ENCODE measurements around the gene MTURN.
"Not testable (repeated sequence)": the region's sequence is repeated elsewhere in the genome, so short reads cannot be mapped to it uniquely, and the experiment has no call there.

Gene MTURN

DNA sequence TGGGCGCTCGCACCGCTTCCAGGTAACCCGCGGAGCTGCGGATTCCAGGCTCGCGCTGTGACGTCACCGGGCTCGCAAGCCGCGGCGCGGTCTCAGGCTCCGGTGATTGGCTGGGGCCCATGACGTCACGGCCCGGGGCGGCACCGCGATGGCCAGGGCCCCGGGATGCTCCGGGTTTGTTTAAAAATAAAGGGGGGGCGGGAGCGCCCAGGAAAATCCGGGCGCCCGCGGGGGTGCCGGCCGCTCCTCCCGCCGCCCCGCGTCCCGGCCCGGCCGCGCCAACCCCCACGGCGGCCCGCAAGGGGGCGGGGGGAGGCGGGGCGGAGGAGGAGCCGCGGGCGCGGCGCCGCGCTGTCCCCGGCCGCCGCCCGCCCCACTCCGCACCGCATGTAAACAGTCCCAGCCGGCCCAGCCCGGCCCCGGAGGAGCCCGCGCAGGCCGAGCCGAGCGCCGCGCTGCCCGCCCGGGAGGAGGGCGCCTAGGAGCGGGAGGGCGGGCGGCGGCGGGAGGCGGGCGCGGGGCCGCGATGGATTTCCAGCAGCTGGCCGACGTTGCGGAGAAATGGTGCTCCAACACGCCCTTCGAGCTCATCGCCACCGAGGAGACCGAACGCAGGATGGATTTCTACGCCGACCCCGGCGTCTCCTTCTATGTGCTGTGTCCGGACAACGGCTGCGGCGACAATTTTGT lies at the start of gene MTURN:
Gene MTURN (plus strand): TSS at position 376 of the 690 bp plus-strand sequence. CDS start 151 bp downstream, at position 527.
- DNase-seq (ENCODE audit: low read depth) = peak; percentile 75

DNA sequence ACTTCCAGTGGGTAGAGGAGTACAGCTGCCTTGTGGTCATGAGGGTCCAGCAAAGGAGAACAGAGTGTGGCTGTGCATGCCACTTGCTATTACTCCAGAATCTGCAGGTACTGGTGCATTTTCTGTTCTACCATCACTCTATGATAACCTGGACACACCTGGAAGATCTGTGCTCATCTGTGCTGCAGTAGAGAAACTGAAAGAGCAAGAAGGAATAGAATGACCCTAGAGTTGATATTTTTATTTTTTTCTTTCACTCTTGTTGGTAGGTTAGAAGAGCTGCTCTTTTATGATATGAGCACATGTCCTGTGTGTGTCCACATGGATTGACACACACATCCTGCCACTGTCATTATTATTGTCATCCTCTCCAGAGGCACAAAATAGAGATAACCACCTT lies 48.3 kb upstream of the MTURN start:
- no peak for DNase-seq (ENCODE audit: low read depth)

DNA sequence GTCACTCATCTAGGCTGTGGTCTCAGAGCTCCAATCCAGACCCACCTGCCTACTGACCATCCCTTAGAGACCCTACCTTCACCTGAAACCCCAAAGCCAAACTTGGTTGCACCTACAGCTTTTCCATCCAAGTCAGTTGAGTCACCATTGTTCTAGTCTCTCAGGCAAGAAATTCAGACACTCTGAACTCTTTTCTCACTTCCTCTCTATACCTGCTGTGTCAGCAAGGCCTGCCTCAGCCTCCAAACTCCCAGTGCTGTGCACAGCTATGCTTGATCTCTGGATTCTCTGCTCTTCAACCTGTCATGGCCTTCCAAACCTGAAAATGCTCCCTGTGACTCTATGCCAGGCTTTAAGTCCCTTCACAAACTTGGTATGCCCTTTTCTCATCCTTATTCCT lies 47.4 kb upstream of the MTURN start:
- DNase-seq (ENCODE audit: low read depth) = no peak

DNA sequence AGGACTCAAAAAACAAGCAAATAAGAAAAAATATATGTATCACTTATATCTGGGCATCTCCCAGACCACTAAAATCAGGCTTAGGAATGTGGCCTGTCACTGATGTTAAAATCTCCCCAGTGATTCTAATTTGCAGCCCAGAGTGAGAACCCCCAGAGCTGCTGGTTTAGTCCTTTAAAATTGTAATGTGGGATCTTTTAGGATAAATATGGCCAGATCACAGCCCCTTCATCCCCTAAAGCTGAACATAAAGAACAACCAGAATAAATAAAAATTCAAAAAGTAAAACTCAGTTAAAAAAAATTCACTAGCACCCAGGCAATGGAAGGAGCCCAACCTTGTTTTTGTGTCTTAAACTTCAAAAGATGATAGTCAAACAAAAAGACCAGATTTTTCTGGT lies 46.4 kb upstream of the MTURN start:
- DNase-seq (ENCODE audit: low read depth) = no peak

DNA sequence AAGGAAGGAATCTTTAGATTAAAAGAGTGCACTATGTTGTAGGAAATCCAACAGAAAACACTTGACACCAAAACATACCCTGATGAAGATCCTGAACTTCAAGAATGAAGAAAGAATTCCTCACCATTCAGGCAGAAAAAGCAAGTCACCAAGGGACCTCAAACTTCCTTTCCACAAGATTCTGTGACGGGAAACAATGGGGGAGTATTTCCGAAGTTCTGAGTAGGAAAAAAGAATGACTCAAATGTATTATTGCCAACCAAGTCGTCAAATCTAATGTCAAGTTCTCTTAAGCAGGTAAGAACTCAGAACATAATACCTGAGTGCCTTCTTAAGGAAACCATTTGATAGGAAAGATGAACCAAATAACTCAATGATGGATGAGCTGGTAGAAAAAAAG lies 44.7 kb upstream of the MTURN start:
- DNase-seq (ENCODE audit: low read depth) = no peak

DNA sequence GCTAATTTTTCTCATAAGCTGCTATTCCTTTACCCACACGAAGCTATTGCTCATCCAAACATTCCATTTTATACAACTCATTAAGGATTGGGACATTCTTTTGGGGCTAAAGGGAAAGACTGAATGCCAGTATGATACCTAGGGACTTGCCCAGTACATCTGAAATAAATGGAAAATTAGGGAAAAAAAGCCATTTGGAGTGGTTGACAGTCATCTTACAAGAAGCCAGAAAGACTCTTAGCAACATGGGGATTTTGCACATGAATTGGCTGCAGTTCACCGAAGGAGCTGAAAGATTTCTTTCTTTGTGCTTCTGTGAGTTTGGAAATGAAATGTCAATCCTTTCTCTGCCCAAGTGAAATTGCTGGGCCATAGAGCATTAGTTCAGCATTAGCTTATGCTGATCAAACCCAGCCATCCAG lies 43.3 kb upstream of the MTURN start:
- no peak for DNase-seq (ENCODE audit: low read depth)

DNA sequence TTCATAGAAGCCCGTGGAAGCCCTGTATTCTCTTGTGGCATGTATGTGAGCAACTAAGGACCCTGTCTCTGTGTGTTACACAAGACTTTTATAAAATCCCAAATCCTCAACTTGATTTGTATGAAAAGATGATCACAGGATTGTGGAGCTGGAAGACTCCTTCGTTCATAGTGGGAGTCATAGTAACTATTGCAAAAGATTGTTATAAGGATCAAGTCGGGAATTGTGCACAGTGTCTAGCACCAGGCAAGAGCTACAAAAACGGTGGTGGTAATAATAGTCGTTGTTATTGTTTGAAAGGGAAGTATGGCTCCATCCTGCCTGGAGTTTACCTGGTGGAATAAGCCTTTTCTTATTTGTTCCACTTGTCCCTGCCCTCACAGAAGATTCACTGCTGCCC lies 42.8 kb upstream of the MTURN start:
- DNase-seq (ENCODE audit: low read depth) = no peak

DNA sequence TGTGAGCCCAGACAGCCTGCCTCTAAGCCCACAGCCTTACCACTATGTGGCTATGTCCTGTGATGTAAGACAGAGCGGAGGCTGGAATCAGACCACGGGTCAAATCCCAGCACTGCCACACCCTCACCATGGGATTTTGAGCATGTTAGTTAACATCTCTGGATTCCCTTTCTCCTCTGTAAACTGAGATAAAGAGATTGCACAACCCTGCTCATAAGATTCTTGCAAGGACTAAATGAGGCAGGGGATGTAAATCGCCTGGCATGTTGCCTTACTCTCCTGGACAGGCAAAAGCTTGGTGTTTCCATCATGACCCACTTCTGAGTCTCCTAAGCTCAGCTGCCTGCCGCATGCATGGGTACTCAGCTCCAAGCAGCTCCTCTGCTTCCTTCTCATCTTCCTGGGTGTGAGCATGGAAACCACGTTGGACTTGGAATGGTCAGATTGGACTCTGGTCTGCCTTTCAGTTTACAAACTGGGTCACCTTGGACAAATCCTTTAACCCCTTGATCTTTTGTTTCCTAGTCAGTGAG lies 41.3 kb upstream of the MTURN start:
- DNase-seq (ENCODE audit: low read depth) = no peak

DNA sequence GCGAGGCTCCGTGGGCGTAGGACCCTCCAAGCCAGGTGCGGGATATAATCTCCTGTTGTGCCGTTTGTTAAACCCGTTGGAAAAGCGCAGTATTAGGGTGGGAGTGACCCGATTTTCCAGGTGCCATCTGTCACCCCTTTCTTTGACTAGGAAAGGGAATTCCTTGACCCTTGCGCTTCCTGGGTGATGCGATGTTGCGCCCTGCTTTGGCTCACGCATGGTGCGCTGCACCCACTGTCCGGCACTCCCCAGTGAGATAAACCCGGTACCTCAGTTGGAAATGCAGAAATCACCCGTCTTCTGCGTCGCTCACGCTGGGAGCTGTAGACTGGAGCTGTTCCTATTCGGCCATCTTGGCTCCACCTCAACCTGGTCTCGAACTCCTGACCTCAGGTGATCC lies 36.2 kb upstream of the MTURN start:
- DNase-seq (ENCODE audit: low read depth) = not testable (repeated sequence)

DNA sequence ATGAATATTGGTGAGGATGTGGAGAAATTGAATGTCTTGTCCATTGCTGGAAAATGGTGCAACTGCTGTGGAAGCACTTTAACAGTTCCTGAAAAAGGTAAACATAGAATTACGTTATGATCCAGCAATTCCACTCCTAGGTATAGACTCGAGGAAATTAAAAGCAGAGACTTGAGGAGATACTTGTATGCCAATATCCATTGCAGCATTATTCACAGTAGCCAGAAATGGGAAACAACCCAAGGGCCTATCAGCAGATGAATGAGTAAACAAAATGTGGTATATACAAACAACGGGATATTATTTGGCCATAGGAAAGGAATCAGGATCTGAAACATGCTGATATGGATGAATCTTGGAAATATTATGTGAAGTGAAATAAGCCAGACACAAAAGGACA lies 32.5 kb upstream of the MTURN start:
- DNase-seq (ENCODE audit: low read depth) = no peak

DNA sequence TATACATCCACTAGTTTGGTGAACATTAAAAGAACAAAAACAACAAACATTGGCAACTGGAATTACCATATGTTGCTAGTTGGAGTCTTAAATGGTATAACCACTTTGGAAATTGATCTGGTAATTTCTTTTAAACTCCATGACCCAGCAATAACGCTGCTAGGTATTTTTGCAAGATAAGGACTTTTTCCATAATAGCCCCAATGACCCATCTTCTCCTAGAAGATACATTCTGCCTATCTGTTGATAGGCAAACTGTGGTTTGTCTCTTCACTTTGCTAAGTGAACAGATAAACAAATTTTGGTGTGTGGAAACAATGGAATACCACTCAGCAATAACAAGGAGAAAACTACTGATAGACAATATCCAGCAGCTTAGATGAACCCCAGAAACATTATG lies 30.6 kb upstream of the MTURN start:
- no peak for DNase-seq (ENCODE audit: low read depth)

DNA sequence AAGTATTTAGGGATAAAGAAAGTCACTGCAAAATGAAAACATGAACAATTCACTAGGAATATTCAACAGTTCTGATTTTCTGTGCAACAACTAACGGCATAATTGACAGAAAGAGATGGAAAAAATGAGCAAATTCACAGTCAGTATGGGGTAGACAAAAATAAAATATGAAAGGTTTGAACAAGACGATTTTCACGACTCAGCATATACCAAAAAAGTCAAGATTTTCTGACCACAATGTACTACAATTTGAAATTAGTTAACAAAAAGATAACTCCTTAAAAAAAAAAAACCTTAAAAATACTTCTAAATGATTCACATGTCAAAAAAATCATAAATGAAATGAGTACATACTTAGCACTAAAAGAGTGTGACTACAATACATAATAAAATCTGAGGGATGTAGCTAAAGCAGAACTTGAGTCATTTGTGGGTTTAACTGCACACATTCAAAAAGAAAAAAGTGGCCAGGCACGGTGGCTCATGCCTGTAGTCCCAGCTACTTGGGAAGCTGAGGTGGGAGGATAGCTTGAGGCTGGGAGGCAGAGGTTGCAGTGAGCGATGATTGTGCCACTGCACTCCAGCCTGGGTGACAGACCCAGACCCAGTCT lies 22.6 kb upstream of the MTURN start:
- DNase-seq (ENCODE audit: low read depth) = no peak

DNA sequence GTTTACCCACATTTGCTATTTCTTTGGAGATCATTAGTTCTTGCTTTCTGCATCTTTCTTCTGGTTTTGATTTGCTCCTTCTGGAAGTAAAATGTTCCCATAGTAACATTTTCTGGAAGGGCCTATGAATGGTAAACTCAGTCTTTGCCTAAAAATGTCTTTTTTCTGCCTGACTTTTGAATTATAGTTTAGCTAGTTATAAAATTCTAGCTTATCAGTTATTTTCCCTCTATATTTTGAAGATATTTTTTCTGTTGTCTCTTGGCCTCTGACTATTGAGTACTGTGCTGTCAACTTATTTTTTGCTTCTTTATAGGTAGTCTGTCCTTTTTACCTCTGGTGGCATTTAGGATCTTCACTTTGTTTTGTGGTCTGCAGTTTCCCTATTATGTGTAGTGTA lies 21.6 kb upstream of the MTURN start:
- no peak for DNase-seq (ENCODE audit: low read depth)

DNA sequence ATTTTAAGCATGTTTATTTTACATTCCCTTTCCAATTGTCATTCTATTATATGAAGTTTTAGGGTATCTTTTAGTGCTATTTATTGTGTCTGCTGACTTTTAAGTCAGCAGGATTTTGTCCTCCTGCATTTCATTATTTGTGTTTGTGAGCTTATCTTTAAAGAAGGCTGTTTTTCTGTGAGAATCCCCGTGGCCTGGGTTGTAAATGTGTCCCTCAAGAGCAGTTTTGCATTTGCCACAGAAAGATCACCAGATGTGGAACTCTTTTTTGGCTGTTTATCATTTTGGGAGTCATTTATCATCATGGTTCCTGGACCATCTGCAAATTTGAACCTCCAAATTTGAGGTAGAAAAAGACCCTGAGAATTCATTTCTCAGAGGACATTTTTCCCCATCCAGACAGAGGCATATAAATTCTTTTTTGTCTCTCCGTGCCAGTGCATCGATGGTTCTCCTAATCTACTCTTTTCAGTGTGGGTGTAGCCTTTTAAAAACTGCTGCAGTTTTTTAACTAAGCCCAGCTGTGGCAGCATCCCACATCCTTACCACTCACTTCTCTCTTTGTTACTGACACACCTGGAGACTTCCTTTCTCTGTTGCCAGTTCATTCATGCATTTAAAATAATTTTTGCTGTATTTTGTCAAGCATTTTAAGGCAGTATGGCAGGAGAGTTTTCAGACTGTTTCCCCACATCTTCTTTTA lies 20.1 kb upstream of the MTURN start:
- DNase-seq (ENCODE audit: low read depth) = no peak

DNA sequence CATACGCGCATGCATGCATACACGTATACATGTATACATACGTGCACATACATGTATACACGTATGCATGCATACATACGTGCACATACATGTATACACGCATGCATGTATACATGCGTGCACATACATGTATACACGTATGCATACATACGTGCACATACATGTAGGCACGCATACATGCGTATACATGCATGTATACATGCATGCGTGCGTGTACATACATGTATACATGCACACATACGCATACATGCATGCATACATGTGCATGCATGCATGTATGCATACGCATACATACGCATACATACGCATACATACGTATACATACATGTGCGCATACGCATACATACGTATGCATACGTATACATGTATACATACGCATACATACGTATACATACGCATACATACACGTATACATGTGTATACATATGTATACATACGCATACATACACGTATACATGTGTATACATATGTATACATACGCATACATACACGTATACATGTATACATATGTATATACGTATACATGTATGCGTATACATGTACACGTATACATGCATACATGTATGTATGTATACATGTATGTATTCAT lies 19.0 kb upstream of the MTURN start:
- no peak for DNase-seq (ENCODE audit: low read depth)

DNA sequence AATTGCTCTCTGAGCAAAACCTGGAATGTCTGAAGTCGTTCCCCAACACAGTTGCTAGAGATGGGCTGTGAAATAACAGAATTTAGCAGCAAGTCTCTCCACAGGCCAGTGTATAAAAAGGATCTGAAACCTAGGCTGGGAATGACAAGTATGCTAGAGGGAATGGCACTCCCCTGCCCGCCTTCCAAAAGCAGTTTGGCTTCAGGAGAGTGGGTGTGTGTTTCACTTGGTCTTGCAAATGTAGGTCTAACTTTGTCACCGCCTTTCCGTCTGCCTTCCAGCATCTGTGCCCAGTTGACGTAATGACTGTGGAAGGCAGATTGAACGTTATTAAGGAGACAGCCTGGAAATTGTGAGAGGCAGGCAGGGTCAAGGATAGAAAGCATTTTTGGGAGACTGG lies 18.0 kb upstream of the MTURN start:
- DNase-seq (ENCODE audit: low read depth) = no peak

DNA sequence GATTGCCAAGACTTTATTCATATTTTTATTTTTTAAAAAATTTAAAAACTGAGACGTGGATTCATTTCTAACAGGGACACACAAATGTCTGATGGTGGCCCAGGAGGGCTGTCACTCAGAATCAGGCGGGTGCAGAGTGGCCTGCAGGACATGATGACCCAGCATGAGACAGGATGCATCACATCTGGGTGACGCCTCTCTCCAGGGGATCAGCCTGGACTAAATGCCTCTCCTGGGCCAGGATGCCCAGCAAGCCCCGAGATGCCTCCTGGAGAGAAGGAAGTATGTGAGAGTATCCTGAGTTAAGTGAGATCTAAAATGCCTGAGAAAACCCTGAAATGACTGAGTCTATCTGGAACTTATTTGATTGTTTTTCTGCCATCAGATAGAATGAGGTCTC lies 16.9 kb upstream of the MTURN start:
- no peak for DNase-seq (ENCODE audit: low read depth)

DNA sequence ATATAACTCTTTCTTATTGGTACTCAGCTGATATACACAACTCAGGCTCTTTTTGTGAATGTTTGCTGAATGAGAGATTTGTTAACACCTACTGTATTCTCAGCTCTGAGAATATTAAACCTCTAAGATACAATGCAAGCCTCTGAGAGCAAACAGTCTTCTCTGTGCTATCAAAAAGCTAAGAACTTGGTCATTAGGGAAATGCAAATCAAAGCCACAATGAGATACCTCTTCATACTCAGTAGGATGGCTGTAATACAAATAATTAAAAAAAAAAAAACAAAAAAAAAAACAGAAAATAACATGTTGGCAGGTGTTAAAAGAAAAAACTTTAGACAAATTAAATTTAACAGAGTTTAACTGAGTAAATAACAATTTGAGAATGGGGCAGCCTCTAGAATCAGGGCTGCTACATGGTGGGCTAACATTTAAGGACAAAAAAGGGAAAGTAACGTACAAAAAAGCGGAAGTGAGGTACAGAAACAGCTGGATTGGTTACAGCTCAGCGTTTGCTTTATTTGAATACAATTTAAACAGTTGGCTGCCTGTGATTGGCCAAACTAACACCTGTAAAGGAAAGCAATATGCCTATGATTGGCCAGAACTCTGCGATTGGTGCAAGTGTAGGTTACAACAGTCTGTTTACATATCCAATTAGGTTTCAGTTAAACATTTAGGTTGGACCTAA lies 14.8 kb upstream of the MTURN start:
- no peak for DNase-seq (ENCODE audit: low read depth)

DNA sequence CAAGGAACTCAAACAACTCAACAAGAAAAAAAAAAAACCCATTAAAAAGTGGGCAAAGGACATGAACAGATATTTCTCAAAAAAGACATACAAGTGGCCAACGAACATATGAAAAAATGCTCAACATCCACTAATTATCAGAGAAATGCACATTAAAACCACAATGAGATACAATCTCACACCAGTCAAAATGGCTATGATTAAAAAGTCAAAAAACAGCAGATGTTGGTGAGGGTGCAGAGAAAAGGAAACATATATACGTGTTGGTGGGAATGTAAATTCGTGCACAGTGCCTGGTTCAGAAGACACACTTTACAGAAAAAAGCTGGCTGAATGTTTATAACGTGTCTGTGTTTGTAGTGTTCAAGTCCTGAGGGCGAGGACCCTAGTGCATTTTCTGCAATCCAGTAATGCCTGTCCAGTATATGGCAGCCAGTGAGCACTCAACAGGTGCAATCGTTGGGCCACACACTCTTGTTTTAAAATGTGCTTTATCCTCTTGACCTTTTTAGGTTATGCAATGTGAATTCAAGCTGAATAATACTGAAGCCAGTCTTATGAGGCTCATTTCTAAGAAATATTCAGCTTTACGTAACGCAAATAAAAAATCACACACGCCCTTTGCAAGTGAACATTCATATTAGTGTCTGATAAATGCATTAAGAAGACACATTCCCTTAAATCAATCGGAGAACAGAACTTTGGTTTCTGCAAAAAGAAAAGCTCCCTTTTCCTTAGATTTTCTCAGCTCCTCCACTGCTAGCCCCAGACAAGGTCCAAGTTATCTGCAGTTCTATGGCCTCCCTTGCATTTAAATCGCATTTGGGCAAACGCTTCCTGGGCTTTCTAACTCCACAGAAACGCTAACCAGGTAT lies 813 bp upstream of the MTURN start:
- no peak for DNase-seq (ENCODE audit: low read depth)

DNA sequence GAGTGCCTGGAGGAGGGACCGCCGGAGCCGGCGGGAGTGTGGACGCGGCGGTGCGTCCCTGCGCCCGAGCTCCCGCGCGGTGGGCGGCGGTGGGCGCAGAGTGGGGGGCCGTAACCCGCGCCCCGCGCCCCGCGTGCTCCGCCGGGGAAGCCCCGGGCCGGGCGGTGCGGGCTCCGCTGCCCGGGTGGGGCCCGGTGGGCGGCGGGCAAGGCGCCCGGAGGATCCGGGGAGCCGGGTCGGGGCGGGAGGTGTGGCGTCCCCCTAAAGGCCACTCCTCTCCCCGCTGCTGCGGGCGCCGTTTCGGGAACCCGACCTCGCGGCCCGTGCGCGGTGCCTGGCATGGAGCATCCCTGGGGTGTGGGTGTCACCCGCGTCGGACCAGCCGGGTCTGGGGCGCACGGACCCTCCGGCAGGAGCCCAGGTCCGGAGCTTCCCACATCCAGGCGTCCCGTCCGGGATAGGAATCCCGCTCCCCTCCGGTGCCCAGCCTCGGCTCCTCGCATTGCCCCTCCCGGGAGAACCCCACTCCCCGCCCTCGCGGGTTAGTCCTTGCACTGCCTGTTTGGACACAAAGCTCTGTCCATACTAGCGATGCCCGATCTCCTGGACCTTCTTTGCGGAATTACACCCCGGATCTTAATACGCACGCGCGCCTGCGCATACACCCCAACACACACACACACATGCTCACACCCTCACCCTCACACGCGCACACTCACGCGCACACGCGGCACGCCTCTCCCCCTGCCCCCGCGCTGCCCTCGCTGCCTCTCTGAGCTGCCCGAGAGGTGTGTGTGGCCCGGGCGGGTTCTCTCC lies 723 bp downstream of the MTURN start:
- DNase-seq (ENCODE audit: low read depth) = peak; percentile 34

Data from stimulated activated CD8-positive, alpha-beta memory T cell treated with anti-CD3 and anti-CD28 coated beads, Interleukin-12 subunit alpha, Interleukin-12 subunit beta, amount 100 ng/mL, for 4 hours (primary cell).